Activated CD8-positive, alpha-beta memory T cell treated with anti-CD3 and anti-CD28 coated beads for 36 hours (primary cell): Measurements from ENCODE around the gene PKIG. TPM values are rescaled to one million over a fixed set of nuclear protein-coding genes. Genes with fewer than 3 reads are reported as not detected.
"Not testable (repeated sequence)": the region's sequence is repeated elsewhere in the genome, so short reads cannot be mapped to it uniquely, and the experiment has no call there.

Experiments
- CTCF ChIA-PET: fragments of 350-600 bp; sonication (Branson Sonifier 250); formaldehyde crosslinking; loops from one replicate; lab custom pipeline; 2021; ENCODE audit warnings: antibody characterized with exemption; lab: Charles Lee
- POLR2A ChIA-PET: fragments of 350-600 bp; sonication (Branson Sonifier 250); formaldehyde crosslinking; loops from one replicate; lab custom pipeline; 2021; ENCODE audit warnings: antibody characterized with exemption; lab: Charles Lee
- total RNA-seq, 2 experiments: library from RNA; stranded (reverse); gene quantifications; one replicate each; pipeline ENCODE4 v1.2.3, GENCODE V29; 2021

The PKIG gene
- total RNA-seq, 2 experiments from 2014 or later: 4.4 to 4.7 TPM

- ChIA-PET POLR2A (interaction anchor here (0.9 kb wide), 1 partner anchor 239 kb away, joined by 3 read pairs; the partner anchor contains the start of gene YWHAB), CTCF (interaction anchor here (0.6 kb wide), 1 partner anchor 321 kb away, joined by 4 read pairs; no protein-coding TSS in a partner anchor)
Observed at GRCh38 chr20:44646641-44647274, 64.4 kb downstream of the PKIG start.

GRCh38 chr20:44648068-44648467 lies 65.7 kb downstream of the PKIG start:
- CTCF ChIA-PET: interaction anchor here (1.2 kb wide), 1 partner anchor 35 kb away, joined by 3 read pairs; no protein-coding TSS in a partner anchor

GRCh38 chr20:44648579-44648978 lies 66.2 kb downstream of the PKIG start:
- POLR2A ChIA-PET: no interaction called here
- CTCF ChIA-PET: interaction anchor here (1.2 kb wide), 1 partner anchor 35 kb away, joined by 3 read pairs; no protein-coding TSS in a partner anchor

More at GRCh38 chr20:44648068-44648467, 65.7 kb downstream of the PKIG start:
- POLR2A ChIA-PET: no interaction called here

DNA sequence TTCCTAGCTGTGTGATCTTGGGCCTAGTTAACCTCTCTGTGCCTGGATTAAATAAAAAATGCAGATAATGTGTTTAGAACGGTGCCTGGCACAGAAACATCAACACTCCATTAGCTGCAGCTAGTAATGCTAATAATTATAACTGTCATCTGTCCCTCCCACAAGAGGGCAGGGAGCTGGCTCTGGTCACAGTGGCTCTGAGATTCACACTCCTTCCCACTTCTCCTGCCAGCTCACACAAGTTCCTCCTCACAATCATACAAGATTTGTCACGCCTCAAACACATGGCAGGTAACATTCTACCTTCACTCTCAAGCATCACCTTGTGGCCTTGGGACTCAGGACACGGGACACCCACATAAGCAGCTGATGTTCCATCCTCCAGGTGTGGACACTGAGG lies 66.7 kb downstream of the PKIG start:
- CTCF ChIA-PET: interaction anchor here (1.2 kb wide), 1 partner anchor 34 kb away, joined by 3 read pairs; no protein-coding TSS in a partner anchor
- POLR2A ChIA-PET: no interaction called here

DNA sequence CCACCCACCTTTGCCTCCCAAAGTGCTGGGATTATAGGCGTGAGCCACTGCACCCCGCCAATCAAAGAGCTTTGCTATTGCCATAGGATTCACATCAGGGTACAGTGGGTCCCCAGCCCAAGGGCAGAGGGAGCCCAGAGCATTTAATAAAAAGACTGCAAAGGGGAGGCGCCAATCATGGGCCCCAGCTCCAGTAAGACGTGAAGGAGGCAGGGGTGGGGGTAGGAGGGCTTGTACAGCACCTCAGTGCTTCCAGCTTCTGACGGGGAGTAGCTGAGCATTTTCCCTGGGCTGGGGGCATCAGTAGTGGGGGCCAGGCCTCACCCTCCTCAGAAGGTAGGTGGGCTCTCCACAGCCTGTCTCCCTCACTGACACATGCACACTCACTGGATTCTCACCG lies 67.6 kb downstream of the PKIG start:
- ChIA-PET CTCF (interaction anchor here (0.5 to 1.9 kb wide), 2 partner anchors 15 to 33 kb away, joined by 3 to 9 read pairs; no protein-coding TSS in a partner anchor), POLR2A (interaction anchor here (0.6 kb wide), 1 partner anchor 260 kb away, joined by 3 read pairs; no protein-coding TSS in a partner anchor)

GRCh38 chr20:44650771-44651433 lies 68.5 kb downstream of the PKIG start:
- ChIA-PET POLR2A (no interaction called here), CTCF (interaction anchor here (1.9 kb wide), 1 partner anchor 32 kb away, joined by 9 read pairs; no protein-coding TSS in a partner anchor)

DNA sequence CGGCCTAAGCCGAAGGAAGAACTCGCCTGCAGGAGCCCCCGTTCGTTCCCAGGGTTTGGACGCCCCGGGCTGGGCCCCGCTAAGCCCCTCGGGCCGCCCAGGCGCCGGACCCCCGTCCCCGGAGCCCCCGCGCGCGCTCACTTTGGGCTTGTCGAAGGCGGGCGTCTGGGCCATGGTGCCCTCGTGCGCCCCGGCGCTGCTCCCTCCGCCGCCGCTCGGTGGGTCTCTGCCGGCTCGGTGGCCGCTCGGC lies 69.0 kb downstream of the PKIG start:
- CTCF ChIA-PET: interaction anchor here (1.9 kb wide), 1 partner anchor 32 kb away, joined by 9 read pairs; no protein-coding TSS in a partner anchor
- POLR2A ChIA-PET: no interaction called here

DNA sequence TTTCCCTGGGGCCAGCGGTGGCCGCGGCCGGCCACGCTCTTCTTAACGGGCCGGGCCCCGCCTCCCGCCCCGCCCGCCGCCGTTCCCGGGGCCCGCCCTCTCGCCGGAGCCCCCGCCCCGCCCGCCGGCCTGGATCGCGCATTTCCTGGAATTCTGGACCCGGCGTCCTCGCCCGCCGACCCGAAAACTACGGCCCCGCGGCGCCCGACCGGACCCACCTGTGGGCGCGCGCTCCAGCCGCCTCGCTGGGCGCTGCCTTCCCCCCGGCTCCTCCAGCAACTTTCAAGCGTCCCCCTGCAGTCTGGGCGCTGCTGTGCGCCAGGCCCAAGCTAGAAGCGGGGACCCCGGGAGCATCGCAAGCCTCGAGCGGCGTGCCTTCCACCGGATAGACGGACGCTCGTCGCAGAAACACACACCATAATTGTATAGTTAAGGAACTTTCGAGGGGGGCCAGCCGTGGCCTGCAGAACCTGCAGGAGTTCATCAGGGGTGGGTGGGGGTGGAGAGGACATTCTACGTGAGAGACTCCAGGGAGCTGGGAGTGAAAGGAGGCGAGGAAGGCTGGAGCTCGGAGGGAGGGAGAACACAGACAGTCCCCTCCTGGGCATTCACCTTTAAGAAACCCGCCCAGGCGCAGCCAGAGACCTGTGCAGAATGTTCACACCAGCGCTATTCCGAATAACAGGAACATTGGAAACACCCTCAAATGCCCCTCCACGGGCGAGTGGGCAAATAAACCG lies 69.5 kb downstream of the PKIG start, which contains the start of gene ADA:
TSS of gene ADA (minus strand) at position 16 of the 740 bp plus-strand sequence. CDS start 92 bp downstream, outside the sequence.
- ChIA-PET CTCF (no interaction called here), POLR2A (no interaction called here)

- POLR2A ChIA-PET: no interaction called here
Observed at GRCh38 chr20:44653546-44653945, 71.2 kb downstream of the PKIG start.

GRCh38 chr20:44654210-44654609 lies 71.8 kb downstream of the PKIG start:
- CTCF ChIA-PET: interaction anchor here (0.7 to 0.9 kb wide), 3 partner anchors 9 to 158 kb away, joined by 3 to 4 read pairs (median 3); no protein-coding TSS in a partner anchor
- POLR2A ChIA-PET: not testable (repeated sequence)

More at GRCh38 chr20:44653546-44653945, 71.2 kb downstream of the PKIG start:
- CTCF ChIA-PET: interaction anchor here (0.9 kb wide), 1 partner anchor 9 kb away, joined by 3 read pairs; no protein-coding TSS in a partner anchor

GRCh38 chr20:44656448-44656847 lies 74.1 kb downstream of the PKIG start:
- POLR2A ChIA-PET: no interaction called here
- CTCF ChIA-PET: no interaction called here

DNA sequence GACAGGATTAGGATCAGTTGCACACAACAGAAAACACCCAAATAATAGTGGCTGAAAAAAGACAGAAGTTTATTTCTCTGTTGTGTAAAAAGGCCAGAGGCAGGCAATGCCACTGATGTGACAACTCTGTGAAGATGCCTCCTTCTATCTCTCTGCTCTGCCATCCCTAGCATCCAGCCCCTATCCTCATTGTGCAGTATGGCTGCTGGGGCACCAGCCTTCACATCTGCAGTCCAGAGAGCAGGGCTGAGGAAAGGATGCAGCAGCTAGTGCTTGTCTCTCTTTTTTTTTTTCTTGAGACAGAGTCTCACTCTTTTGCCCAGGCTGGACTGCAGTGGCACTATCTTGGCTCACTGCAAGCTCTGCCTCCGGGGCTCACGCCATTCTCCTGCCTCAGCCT lies 75.5 kb downstream of the PKIG start:
- POLR2A ChIA-PET: no interaction called here
- CTCF ChIA-PET: interaction anchor here (0.6 kb wide), 1 partner anchor 244 kb away, joined by 3 read pairs; no protein-coding TSS in a partner anchor

DNA sequence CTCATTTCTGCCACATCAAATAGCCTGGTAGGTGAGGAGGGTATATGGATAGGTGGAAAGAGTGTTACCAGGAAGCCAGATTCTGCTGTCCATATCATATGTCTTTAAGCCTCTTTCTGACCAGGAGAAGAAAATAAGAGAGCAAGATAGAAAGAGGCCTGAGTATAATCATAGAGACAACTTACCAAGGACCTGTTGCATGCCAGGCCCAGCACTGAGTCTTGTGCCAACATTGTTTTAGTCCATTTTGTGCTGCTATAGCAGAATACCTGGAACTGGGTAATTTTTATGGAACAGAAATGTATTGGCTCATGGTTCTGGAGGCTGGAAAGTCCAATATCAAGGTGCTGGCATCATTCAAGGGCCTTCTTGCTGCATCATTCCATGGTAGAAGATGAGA lies 76.4 kb downstream of the PKIG start:
- ChIA-PET POLR2A (no interaction called here), CTCF (no interaction called here)

GRCh38 chr20:44659931-44660330 lies 77.6 kb downstream of the PKIG start:
- ChIA-PET CTCF (no interaction called here), POLR2A (no interaction called here)

DNA sequence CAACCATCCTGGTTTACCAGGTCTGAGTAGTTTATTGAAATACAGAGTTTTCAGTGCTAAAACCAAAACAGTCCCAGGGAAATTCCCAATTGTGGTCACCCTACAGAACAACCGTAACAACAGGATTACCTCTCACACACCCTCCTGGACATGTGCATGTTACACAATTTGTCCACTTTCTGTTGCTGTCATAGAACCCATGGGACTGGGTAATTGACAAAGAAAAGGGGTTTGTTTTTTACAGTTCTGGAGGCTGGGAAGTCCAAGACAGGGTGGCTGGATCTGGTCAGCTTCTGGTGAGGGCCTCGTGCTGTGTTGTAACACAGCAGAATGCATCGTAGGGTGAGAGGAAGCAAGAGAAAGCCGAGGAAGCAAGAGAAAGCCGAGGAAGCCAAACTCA lies 78.2 kb downstream of the PKIG start:
- ChIA-PET CTCF (no interaction called here), POLR2A (no interaction called here)

GRCh38 chr20:44662261-44662660 lies 79.9 kb downstream of the PKIG start:
- CTCF ChIA-PET: interaction anchor here (0.6 to 0.8 kb wide), 2 partner anchors 9 to 144 kb away, joined by 3 read pairs; no protein-coding TSS in a partner anchor
- POLR2A ChIA-PET: no interaction called here

GRCh38 chr20:44664131-44664530 lies 81.8 kb downstream of the PKIG start:
- ChIA-PET POLR2A (no interaction called here), CTCF (interaction anchor here (1.0 kb wide), 2 partner anchors 20 to 21 kb away, joined by 3 read pairs; no protein-coding TSS in a partner anchor)

- ChIA-PET CTCF (interaction anchor here (0.9 kb wide), 1 partner anchor 19 kb away, joined by 3 read pairs; no protein-coding TSS in a partner anchor), POLR2A (no interaction called here)
Observed at GRCh38 chr20:44666066-44666465, 83.7 kb downstream of the PKIG start.
